Measurements from ENCODE around the gene GALNT7.

GALNT7 gene

DNA sequence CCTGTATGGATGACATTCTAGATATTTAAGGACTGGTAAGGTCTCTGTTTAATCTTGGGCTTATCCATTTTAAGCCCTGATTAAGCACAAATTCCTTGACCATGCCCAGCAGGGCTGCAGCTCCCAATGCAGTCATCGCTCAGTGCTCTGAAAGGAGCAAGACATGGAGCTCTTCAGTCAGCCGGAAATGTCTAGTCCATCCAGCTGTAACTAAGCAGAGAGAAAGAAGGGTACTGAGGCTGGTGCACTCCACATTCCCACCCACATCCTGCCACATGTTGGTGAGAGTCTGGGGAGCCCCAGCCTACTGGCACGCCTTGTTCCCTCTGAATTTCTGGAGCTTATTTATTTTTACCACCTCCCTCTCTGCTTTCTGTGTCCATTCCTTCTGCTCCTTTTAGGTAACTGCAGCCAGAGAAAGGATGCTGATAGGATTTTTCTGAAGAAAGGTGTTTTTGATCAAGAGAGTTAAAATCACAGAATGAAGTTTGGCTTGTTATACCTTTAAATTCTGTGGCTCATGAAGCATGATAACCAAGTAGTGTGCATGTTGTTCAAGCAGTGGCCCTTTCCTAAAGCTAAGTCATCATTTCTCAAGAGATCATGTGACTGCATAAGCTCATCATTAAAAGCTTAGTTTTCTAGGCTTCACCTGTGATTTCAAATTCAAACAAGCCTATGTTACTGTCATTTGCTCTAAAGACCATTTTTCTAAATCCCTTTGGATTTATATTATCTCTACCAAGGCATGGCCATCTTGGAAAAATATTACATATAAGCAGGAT is 74.0 kb downstream of the GALNT7 start:
- Histone ChIP-seq H3K4me2 (peak overlapping the region; percentile 96), H3K27ac (peak overlapping the region; percentile 86)

DNA sequence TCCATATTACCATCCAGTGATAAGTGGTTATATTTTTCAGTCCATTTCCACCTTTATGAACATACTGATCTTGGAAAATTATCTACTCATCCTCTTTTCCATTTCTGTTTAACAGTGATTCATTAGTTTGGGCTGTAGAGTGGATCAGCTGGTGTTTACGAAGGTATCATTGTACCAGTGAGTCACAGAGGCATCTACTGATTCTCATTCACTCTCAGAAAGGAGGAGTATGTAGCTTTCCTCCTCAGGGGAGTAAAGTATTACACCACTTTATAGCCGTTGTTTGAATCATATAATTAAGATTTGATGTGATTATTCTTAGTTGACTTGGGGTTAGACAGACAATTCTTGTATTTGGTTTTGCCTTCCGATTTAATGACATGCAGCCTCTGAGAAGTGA is 74.7 kb downstream of the GALNT7 start:
- no peak for TF ChIP-seq CTCF (conservative IDR thresholded peaks at IDR 0.05; ENCODE audit: low read depth, low read length)

More for the DNA sequence above, 74.0 kb downstream of the GALNT7 start:
- Histone ChIP-seq H3K36me3 (ENCODE audit: insufficient read depth) (no peaks in the 10 kb centered on the region), H3K27me3 (ENCODE audit: insufficient read depth, low read depth) (no peaks in the 10 kb centered on the region), H4K20me1 (ENCODE audit: insufficient read depth) (no peaks in the 10 kb centered on the region), H3K4me3 (IDR thresholded peaks at IDR 0.05; ENCODE audit: insufficient read depth, low read depth, low read length) (no peak overlapping the region), H3K79me2 (ENCODE audit: insufficient read depth, low read depth) (peaks cover 87% of the 10 kb centered on the region), H3K4me1 (ENCODE audit: low read depth, poor library complexity, severe bottlenecking) (peaks cover 100% of the 10 kb centered on the region), H3K9ac (no peak overlapping the region), H2AFZ (ENCODE audit: low read depth) (no peak overlapping the region)
- TF ChIP-seq CTCF (conservative IDR thresholded peaks at IDR 0.05; ENCODE audit: low read depth, low read length) = no peak

GRCh38 chr4:173243917-173244658 is 75.5 kb downstream of the GALNT7 start:
- H3K9ac ChIP-seq = no peak overlapping the region; the same call in 1 of the 2 replicates
- peak overlapping the region; percentile 96 for H3K4me2 ChIP-seq
- H3K4me1 ChIP-seq (ENCODE audit: low read depth, poor library complexity, severe bottlenecking) = peaks cover 100% of the 10 kb centered on the region
- H3K36me3 ChIP-seq (ENCODE audit: insufficient read depth) = no peaks in the 10 kb centered on the region
- H3K27me3 ChIP-seq (ENCODE audit: insufficient read depth, low read depth) = no peaks in the 10 kb centered on the region
- H4K20me1 ChIP-seq (ENCODE audit: insufficient read depth) = no peaks in the 10 kb centered on the region
- no peak overlapping the region for H3K4me3 ChIP-seq (IDR thresholded peaks at IDR 0.05; ENCODE audit: insufficient read depth, low read depth, low read length)
- peaks cover 87% of the 10 kb centered on the region for H3K79me2 ChIP-seq (ENCODE audit: insufficient read depth, low read depth)
- peak overlapping the region; percentile 86 for H3K27ac ChIP-seq
- no peak for TF ChIP-seq CTCF (conservative IDR thresholded peaks at IDR 0.05; ENCODE audit: low read depth, low read length)
- H2AFZ ChIP-seq (ENCODE audit: low read depth) = no peak overlapping the region

More for the DNA sequence above, 74.7 kb downstream of the GALNT7 start:
- no peaks in the 10 kb centered on the region for H3K36me3 ChIP-seq (ENCODE audit: insufficient read depth)
- H2AFZ ChIP-seq (ENCODE audit: low read depth) = no peak overlapping the region
- peaks cover 87% of the 10 kb centered on the region for H3K79me2 ChIP-seq (ENCODE audit: insufficient read depth, low read depth)
- no peak overlapping the region for H3K9ac ChIP-seq
- H3K4me2 ChIP-seq = peak overlapping the region; percentile 96
- no peaks in the 10 kb centered on the region for H4K20me1 ChIP-seq (ENCODE audit: insufficient read depth)
- peaks cover 100% of the 10 kb centered on the region for H3K4me1 ChIP-seq (ENCODE audit: low read depth, poor library complexity, severe bottlenecking)
- H3K27ac ChIP-seq = peak overlapping the region; percentile 86
- no peaks in the 10 kb centered on the region for H3K27me3 ChIP-seq (ENCODE audit: insufficient read depth, low read depth)
- no peak overlapping the region for H3K4me3 ChIP-seq (IDR thresholded peaks at IDR 0.05; ENCODE audit: insufficient read depth, low read depth, low read length)

GRCh38 chr4:173245952-173246351 is 77.3 kb downstream of the GALNT7 start:
- peak overlapping the region; percentile 86 for H3K27ac ChIP-seq
- H3K4me1 ChIP-seq (ENCODE audit: low read depth, poor library complexity, severe bottlenecking) = peaks cover 100% of the 10 kb centered on the region
- no peak overlapping the region for H2AFZ ChIP-seq (ENCODE audit: low read depth)
- H3K4me3 ChIP-seq (IDR thresholded peaks at IDR 0.05; ENCODE audit: insufficient read depth, low read depth, low read length) = no peak overlapping the region
- H3K27me3 ChIP-seq (ENCODE audit: insufficient read depth, low read depth) = no peaks in the 10 kb centered on the region
- no peaks in the 10 kb centered on the region for H4K20me1 ChIP-seq (ENCODE audit: insufficient read depth)
- peak overlapping the region; percentile 96 for H3K4me2 ChIP-seq
- H3K36me3 ChIP-seq (ENCODE audit: insufficient read depth) = no peaks in the 10 kb centered on the region
- H3K79me2 ChIP-seq (ENCODE audit: insufficient read depth, low read depth) = peaks cover 86% of the 10 kb centered on the region
- peak overlapping the region; percentile 37; the same call in 1 of the 2 replicates for H3K9ac ChIP-seq
- TF ChIP-seq CTCF (conservative IDR thresholded peaks at IDR 0.05; ENCODE audit: low read depth, low read length) = no peak

Measured in KMS-11 (cell line).